Panc1 (cell line): ENCODE results near the gene B4GALT3. TPM values are rescaled to one million over a fixed set of nuclear protein-coding genes. Genes with fewer than 3 reads are reported as not detected.
A peak's percentile ranks its signal among the peaks of the same experiment; 100 is the strongest.

Experiments used
- ATAC-seq: fragments of 200-7000 bp; cut with Tn5 transposase; 2 replicates; pipeline ENCODE4 v1.9.1; 2020; ENCODE audit warnings: mild to moderate bottlenecking, moderate library complexity
- BruUV-seq: library from RNA; stranded (reverse); fragments of 400-500 nt; replicated peaks from 2 replicates; lab custom pipeline; 2021; lab: Mats Ljungman, UMichigan
- CTCF ChIA-PET: fragments of 300-600 bp; sonication (Branson Sonifier 250); formaldehyde crosslinking; loops from one replicate; lab custom pipeline; 2022; ENCODE audit warnings: antibody characterized with exemption; lab: Charles Lee
- POLR2A ChIA-PET: fragments of 300-600 bp; sonication (Branson Sonifier 250); formaldehyde crosslinking; loops from one replicate; lab custom pipeline; 2022; ENCODE audit warnings: antibody characterized with exemption; lab: Charles Lee
- DNase-seq: peaks from one replicate; pipeline ENCODE4 v3.0.0-alpha.2; 2010; ENCODE audit warnings: low read depth, low spot score
- H3K27ac ChIP-seq: 2 replicates; pipeline ENCODE4 v1.5.1; 2011; ENCODE audit warnings: mild to moderate bottlenecking, low read length, inconsistent platforms
- H3K27me3 ChIP-seq: fragments of 200-500 bp; sonication (Bioruptor generic); 2 replicates; pipeline ENCODE4 v1.6.0; 2014; ENCODE audit warnings: low read length, inconsistent platforms; ENCODE audit not compliant: control insufficient read depth, insufficient read depth
- H3K36me3 ChIP-seq: fragments of 200-500 bp; sonication (Bioruptor generic); 2 replicates; pipeline ENCODE4 v1.5.1; 2014; ENCODE audit warnings: inconsistent platforms, mild to moderate bottlenecking, low read length, moderate library complexity; ENCODE audit not compliant: control insufficient read depth, insufficient read depth
- H3K4me1 ChIP-seq: 2 replicates; pipeline ENCODE4 v1.5.1; 2011; ENCODE audit warnings: inconsistent platforms, mild to moderate bottlenecking, low read length, moderate library complexity; ENCODE audit not compliant: control insufficient read depth, insufficient read depth
- H3K4me3 ChIP-seq, 2 experiments: 2 replicates each; pipeline ENCODE4 v1.5.1; 2011 to 2012; ENCODE audit warnings: low read depth in 2 of 2, low read length in 2 of 2, mild to moderate bottlenecking in 2 of 2, inconsistent platforms in 1 of 2, moderate library complexity in 1 of 2
- H3K9me3 ChIP-seq: fragments of 200-500 bp; sonication (Bioruptor generic); 2 replicates; pipeline ENCODE4 v1.5.1; 2014; ENCODE audit warnings: low read depth, mild to moderate bottlenecking, inconsistent platforms, low read length, moderate library complexity; ENCODE audit not compliant: control insufficient read depth, insufficient read depth
- POLR2AphosphoS5 ChIP-seq: IDR thresholded peaks from 2 replicates; pipeline ENCODE4 v1.6.1; 2012; ENCODE audit warnings: mild to moderate bottlenecking, low read depth, low read length, moderate library complexity
- SIN3A ChIP-seq: IDR thresholded peaks from 2 replicates; pipeline ENCODE4 v1.6.1; 2012; ENCODE audit warnings: low read depth, mild to moderate bottlenecking, low read length, moderate library complexity, borderline replicate concordance; ENCODE audit not compliant: insufficient read depth
- TCF7L2 ChIP-seq: IDR thresholded peaks from 2 replicates; pipeline ENCODE4 v1.6.1; 2011; ENCODE audit warnings: mild to moderate bottlenecking, low read depth, low read length, inconsistent platforms
- in situ Hi-C: cut with HindIII; loops from 2 replicates; pipeline ENCODE4 v1.10.0; 2016; ENCODE audit warnings: low sequenced_read_pairs, low pct_unique_long_range_greater_than_20kb
- intact Hi-C: fragments of 100-400 bp; cut with micrococcal nuclease; formaldehyde crosslinking; loops from one replicate; pipeline ENCODE4 v1.10.0; 2022; ENCODE audit not compliant: unreplicated experiment
- total RNA-seq: library from RNA; stranded (reverse); gene quantifications from one replicate; pipeline ENCODE4 v1.2.1, GENCODE V29; 2021; ENCODE audit not compliant: unreplicated experiment
- TF ChIP-seq, protein P1 (sequence below), 2 experiments: IDR thresholded peaks; 2 replicates each; pipeline ENCODE4 v1.6.1; 2011 to 2012; ENCODE audit warnings: low read depth in 2 of 2, control low read depth in 1 of 2, low read length in 1 of 2, mild to moderate bottlenecking in 1 of 2, moderate library complexity in 1 of 2; ENCODE audit not compliant: insufficient read depth in 1 of 2
- TF ChIP-seq, protein P2 (sequence below): fragments of 450-650 bp; IDR thresholded peaks from 2 replicates; pipeline ENCODE4 v1.5.1; 2017; ENCODE audit warnings: mild to moderate bottlenecking

The B4GALT3 gene
- total RNA-seq, 1 experiment from 2014 or later: 28.6 TPM

DNA sequence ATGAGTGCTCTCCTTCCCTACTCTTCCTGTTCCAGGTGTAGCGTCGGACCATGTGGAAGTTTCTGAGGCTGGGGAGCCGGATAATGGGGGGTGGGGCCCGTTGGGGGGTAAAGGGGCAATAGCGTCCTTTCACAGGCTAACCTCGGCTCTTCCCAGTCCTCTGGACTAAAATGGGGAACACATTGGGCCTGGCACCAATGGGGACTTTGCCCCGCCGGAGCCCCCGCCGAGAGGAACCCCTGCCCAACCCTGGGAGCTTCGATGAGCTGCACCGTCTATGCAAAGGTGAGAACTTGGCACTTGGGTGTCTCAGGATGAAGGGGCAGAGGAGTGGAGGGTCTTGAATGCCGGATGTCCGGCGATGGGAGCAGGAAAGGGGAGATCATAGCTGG, 49.0 kb upstream of the B4GALT3 start:
- peaks cover 2% of the 10 kb centered on the region; the same call in 1 of the 2 replicates for H3K36me3 ChIP-seq
- H3K27me3 ChIP-seq: no peaks in the 10 kb centered on the region
- POLR2A ChIA-PET: interaction anchor here (0.7 to 1.0 kb wide), 2 partner anchors 17 to 65 kb away, joined by 3 to 5 read pairs; no protein-coding TSS in a partner anchor
- no TSS peak for BruUV-seq
- CTCF ChIA-PET: interaction anchor here (0.7 to 2.5 kb wide), 6 partner anchors 12 to 156 kb away, joined by 5 to 30 read pairs (median 10); partner anchors contain the start of gene NR1I3
- in situ Hi-C loops (no loop called here), intact Hi-C loops (loop anchor here (5.0 kb wide), 2 partner anchors 66 to 146 kb away; no protein-coding TSS in a partner anchor)
- no peak for ATAC-seq
- DNase-seq: no peak
- no peaks in the 10 kb centered on the region for H3K9me3 ChIP-seq
- H3K27ac ChIP-seq: peak overlapping the region; percentile 90
- H3K4me3 ChIP-seq: peak overlapping the region; percentile 82 to 86
- TF ChIP-seq, protein P1, sequence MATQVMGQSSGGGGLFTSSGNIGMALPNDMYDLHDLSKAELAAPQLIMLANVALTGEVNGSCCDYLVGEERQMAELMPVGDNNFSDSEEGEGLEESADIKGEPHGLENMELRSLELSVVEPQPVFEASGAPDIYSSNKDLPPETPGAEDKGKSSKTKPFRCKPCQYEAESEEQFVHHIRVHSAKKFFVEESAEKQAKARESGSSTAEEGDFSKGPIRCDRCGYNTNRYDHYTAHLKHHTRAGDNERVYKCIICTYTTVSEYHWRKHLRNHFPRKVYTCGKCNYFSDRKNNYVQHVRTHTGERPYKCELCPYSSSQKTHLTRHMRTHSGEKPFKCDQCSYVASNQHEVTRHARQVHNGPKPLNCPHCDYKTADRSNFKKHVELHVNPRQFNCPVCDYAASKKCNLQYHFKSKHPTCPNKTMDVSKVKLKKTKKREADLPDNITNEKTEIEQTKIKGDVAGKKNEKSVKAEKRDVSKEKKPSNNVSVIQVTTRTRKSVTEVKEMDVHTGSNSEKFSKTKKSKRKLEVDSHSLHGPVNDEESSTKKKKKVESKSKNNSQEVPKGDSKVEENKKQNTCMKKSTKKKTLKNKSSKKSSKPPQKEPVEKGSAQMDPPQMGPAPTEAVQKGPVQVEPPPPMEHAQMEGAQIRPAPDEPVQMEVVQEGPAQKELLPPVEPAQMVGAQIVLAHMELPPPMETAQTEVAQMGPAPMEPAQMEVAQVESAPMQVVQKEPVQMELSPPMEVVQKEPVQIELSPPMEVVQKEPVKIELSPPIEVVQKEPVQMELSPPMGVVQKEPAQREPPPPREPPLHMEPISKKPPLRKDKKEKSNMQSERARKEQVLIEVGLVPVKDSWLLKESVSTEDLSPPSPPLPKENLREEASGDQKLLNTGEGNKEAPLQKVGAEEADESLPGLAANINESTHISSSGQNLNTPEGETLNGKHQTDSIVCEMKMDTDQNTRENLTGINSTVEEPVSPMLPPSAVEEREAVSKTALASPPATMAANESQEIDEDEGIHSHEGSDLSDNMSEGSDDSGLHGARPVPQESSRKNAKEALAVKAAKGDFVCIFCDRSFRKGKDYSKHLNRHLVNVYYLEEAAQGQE (IDR thresholded peaks at IDR 0.05; ENCODE audit: insufficient read depth in 1 of 2, low read depth in 2 of 2, low read length in 1 of 2): no peak
- TF ChIP-seq SIN3A: no peak
- no peak for TF ChIP-seq TCF7L2
- TF ChIP-seq POLR2AphosphoS5: no peak
- TF ChIP-seq, protein P2, sequence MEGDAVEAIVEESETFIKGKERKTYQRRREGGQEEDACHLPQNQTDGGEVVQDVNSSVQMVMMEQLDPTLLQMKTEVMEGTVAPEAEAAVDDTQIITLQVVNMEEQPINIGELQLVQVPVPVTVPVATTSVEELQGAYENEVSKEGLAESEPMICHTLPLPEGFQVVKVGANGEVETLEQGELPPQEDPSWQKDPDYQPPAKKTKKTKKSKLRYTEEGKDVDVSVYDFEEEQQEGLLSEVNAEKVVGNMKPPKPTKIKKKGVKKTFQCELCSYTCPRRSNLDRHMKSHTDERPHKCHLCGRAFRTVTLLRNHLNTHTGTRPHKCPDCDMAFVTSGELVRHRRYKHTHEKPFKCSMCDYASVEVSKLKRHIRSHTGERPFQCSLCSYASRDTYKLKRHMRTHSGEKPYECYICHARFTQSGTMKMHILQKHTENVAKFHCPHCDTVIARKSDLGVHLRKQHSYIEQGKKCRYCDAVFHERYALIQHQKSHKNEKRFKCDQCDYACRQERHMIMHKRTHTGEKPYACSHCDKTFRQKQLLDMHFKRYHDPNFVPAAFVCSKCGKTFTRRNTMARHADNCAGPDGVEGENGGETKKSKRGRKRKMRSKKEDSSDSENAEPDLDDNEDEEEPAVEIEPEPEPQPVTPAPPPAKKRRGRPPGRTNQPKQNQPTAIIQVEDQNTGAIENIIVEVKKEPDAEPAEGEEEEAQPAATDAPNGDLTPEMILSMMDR: no peak
- peaks cover 19% of the 10 kb centered on the region for H3K4me1 ChIP-seq

DNA sequence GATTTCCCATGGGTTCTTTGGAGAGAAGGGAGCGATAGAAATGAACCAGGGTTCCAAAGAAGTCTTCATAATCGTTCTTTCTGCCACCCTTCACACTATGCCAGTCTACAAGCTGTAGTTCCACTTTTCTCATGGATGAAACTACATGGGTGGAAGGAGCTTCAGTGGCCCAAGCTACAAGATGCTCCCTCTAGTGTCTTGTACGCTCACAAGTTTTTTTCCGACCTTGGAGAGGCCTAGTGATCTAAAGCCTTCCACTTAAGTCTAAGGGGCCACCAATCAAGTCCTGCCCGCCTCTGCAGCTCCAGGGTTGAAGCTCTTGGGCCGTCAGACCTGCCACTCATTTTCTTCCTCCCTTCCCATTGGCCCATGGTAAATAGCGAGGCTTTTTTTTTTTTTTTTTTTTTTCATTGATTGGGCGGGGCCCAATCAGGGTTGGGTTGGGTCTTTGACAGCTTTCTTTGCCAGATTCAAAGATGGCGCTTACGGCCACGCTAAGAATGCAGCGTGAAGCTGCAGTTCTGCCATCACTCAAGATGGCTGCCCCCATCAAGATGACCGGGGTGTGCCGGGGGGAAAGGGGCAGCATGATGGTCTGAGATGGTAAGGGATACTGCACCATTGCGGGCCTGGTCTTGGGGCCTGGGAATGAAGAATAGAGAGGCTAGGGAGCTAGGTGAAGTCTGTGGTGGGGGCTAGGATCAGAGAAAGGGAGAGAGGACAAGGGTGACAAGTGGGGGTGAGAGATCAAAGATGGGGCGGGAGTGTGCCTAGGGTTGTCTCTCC, 48.4 kb upstream of the B4GALT3 start, which contains the start of gene TOMM40L:
Gene TOMM40L (plus strand): TSS at position 527 of the 786 bp plus-strand sequence. CDS start 430 bp downstream, outside the sequence.
- BruUV-seq: no TSS peak
- intact Hi-C loops: loop anchor here (5.0 kb wide), 2 partner anchors 67 to 147 kb away; no protein-coding TSS in a partner anchor
- ATAC-seq: peak; percentile 92

More for the DNA sequence above, 48.4 kb upstream of the B4GALT3 start, which contains the start of gene TOMM40L:
- CTCF ChIA-PET: interaction anchor here (0.5 to 2.5 kb wide), 10 partner anchors 33 to 1038 kb away, joined by 3 to 30 read pairs (median 10); no protein-coding TSS in a partner anchor
- H3K4me1 ChIP-seq: peaks cover 19% of the 10 kb centered on the region
- peak within 1 kb of the TSS; percentile 90 for H3K27ac ChIP-seq
- TF ChIP-seq TCF7L2 (peak; percentile 55; the same call in 1 of the 2 replicates), SIN3A (no peak), POLR2AphosphoS5 (0 out of 2 replicates have a peak, but pooled peaks have one; percentile 36)
- TF ChIP-seq, protein P1 (IDR thresholded peaks at IDR 0.05; ENCODE audit: insufficient read depth in 1 of 2, low read depth in 2 of 2, low read length in 1 of 2): no peak
- TF ChIP-seq, protein P2: peak; percentile 58; the same call in 1 of the 2 replicates
- in situ Hi-C loops: no loop called here
- H3K27me3 ChIP-seq: no peaks in the 10 kb centered on the region
- POLR2A ChIA-PET: interaction anchor here (0.6 to 1.6 kb wide), 6 partner anchors 17 to 119 kb away, joined by 3 to 11 read pairs (median 4); partner anchors contain the start of gene NDUFS2
- H3K9me3 ChIP-seq: no peaks in the 10 kb centered on the region
- peak; percentile 90 for DNase-seq
- H3K36me3 ChIP-seq: peaks cover 2% of the 10 kb centered on the region; the same call in 1 of the 2 replicates
- H3K4me3 ChIP-seq: peak within 1 kb of the TSS; percentile 82 to 86
